Omental fat pad (tissue), 4 donors: Measurements from ENCODE around the gene FYB1. TPM values are rescaled to one million over a fixed set of nuclear protein-coding genes. Genes with fewer than 3 reads are reported as not detected.

Experiments
- ATAC-seq: fragments of 150-250 bp; one replicate; pipeline ENCODE4 v1.9.1; 2016; ENCODE audit warnings: mild to moderate bottlenecking, moderate library complexity; ENCODE audit not compliant: low FRiP score
- DNase-seq: peaks from one replicate; pipeline ENCODE4 v3.0.0-alpha.2; 2019; ENCODE audit warnings: low spot score
- total RNA-seq, 4 donors: library from RNA; depleted of rRNA; stranded (reverse); fragments of >200 nt; gene quantifications; one replicate each; pipeline ENCODE4 v1.1.0, GENCODE V29; 2016
- TF ChIP-seq, protein P1 (sequence below), 3 donors: fragments of 450-650 bp; IDR thresholded peaks; one replicate each; pipeline ENCODE4 v1.5.1; 2016 to 2017; ENCODE audit warnings: antibody characterized with exemption in 3 of 3, mild to moderate bottlenecking in 3 of 3, moderate library complexity in 2 of 3

The FYB1 gene
- total RNA-seq, 4 donors from 2014 or later = 13.2 to 46.2 (median 22.6) TPM

DNA sequence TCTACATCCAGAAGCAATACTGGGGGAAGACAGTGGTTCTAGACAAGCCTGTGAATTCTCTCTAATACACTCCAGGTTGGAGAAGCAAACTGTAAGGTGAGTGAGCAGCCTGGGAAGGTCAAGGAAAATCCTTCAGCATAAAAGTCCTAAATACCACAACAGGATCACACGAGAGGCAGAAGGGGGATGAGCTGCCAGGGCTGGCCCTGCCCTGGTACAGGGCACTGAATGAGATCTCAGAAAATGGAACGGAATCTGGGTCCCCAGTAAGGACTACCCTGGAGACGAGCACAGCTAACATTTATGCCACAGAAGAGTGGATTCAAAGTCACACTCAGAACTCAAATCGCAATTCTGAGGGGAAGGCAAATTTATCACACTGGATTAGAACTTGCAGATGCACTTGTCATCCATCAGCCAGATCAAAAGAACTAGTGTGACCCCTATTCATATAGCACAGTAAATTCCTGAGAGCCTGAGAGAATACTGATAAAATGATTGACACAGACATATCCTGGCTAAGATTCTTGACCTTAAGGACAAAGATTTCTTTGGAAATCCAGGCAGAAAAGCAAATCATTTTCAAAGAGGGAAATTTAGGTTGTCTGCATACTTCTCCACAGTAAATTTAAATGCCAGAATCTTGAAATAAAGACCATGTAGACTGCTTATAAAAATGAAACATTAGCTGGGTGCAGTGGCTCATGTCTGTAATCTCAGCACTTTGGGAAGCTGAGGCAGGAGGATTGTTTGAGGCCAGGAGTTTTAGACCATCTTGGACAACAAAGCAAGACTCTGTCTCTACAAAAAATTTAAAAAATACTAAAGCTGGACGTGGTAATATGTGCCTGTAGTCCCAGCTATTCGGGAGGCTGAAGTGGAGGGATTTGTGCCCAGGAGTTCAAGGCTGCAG is 25.6 kb downstream of the FYB1 start:
- TF ChIP-seq, protein P1, sequence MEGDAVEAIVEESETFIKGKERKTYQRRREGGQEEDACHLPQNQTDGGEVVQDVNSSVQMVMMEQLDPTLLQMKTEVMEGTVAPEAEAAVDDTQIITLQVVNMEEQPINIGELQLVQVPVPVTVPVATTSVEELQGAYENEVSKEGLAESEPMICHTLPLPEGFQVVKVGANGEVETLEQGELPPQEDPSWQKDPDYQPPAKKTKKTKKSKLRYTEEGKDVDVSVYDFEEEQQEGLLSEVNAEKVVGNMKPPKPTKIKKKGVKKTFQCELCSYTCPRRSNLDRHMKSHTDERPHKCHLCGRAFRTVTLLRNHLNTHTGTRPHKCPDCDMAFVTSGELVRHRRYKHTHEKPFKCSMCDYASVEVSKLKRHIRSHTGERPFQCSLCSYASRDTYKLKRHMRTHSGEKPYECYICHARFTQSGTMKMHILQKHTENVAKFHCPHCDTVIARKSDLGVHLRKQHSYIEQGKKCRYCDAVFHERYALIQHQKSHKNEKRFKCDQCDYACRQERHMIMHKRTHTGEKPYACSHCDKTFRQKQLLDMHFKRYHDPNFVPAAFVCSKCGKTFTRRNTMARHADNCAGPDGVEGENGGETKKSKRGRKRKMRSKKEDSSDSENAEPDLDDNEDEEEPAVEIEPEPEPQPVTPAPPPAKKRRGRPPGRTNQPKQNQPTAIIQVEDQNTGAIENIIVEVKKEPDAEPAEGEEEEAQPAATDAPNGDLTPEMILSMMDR (IDR thresholded peaks at IDR 0.05) = no peak
- no peak for ATAC-seq
- no peak for DNase-seq

DNA sequence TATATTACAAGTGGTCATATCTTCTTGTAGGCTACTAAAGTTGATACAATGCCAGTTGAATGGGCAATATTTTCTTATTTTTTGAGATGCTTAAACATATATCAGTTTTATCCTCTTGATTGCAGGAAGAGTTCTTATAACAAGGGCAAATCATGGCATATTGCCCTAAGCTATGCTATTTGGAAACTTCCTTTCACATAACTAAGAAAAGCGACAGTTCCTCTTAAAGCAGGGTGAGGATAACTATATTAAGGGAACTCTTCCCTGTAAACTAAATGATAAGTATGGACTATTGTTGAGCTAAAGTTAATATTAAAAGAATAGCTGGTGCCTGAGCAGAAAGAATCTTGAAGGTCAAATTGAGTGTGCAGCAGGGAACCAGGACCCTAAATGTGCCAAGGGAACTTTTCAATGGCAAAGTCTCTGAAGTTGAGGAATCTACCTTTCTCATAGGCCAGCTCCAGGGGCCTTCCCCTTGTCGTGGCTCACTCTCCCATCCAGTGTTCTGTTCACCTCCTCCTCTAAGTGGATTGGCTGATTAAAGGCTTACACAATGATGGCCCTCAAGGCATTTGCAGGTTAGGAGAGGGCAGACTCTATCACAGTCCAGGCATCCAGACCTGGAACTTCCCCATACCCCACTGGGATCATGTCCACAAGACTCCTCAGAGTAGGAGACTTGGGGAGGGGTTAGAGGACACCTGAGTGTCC is 26.8 kb downstream of the FYB1 start:
- ATAC-seq = no peak
- TF ChIP-seq, protein P1 (IDR thresholded peaks at IDR 0.05) = no peak
- no peak for DNase-seq

DNA sequence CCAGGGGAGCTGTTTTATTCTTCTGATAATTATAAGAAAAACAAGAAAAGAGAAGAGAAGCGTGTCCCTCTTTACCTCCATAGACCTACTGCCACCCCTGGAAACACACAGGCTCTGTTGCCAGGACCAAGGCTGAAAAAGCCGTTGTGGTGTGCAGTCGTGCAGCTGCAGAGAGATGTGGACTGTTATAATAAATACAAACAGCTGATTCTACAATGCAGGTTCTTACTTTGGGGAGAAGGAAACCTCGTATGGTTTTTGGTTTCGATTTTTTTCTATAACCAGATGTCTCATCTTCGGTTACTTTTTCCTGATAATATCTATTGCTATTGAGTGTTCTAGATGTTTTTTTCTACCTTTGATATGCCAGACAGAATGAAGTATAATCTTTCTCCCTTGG is 28.1 kb downstream of the FYB1 start:
- ATAC-seq = no peak
- TF ChIP-seq, protein P1 (IDR thresholded peaks at IDR 0.05) = no peak
- no peak for DNase-seq

DNA sequence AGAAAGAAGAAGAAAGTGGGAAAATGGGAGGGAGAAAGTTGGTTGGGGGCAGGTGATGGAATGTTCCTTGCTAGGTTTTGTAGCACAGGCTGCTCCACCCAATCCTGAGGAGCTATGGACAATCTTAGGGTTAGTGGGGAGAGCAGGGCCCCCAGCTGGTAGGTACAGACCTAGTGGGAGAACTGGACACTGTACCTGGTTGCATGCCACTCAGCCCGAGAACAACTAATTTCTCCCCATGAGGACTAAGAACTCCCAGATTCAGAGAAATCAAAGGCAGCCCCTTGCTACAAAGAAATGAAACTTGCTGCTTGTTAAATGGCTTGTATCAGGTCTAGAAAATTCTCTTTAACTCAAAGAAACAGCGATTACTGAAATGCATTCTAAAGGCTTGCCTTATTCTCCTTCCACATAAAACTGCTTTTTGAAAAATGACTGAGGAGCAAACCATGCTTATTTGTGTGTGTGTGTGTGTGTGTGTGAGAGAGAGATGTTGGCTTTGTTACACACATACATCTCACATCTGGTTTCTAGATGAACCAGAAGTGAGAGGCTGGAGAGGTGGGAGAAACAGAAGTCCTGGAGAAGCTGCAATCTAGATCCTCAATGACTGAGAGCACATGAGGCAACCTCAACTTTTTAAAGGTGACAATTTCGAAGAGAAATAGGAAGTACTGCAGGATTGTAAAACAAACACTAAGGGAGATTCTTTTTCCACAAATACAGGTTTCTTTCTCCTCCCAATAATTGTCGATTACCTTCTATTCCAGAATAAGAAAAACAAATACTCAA is 28.9 kb downstream of the FYB1 start:
- no peak for DNase-seq
- no peak for ATAC-seq
- TF ChIP-seq, protein P1 (IDR thresholded peaks at IDR 0.05) = no peak

DNA sequence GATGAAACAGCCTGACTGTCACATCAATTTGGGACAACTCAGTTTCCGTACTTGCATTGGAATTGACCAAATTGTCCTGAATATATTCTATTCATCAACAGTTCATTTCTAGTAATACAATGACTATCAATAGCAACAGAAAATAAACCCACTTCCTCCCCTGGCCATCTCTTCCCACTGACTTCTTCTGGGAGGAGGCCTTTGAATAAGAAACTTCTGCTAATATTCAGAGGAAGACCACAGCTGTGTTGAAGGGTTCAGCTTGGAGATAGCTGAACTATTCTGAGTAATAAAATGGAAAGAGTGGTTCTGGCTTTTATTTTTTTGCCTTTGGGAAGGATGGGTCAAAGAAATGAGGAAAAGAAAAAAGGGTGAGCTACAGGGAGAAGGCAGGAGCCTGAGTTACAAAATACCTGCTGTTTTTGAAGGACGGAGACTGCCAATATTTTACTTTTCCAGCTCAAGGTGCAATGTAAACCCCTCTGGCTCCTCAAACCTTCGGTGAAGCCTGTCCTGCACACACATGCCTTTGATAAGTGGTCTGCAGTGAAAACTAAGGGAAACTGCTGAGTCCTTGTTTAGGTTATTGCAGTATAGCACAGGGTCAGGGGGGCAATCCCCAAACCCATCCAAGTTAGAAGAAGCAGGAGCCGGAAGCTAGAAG is 29.9 kb downstream of the FYB1 start:
- TF ChIP-seq, protein P1 (IDR thresholded peaks at IDR 0.05) = no peak
- no peak for ATAC-seq
- no peak for DNase-seq
